ENCODE measurements around the gene AMIGO1.

Gene AMIGO1, protein sequence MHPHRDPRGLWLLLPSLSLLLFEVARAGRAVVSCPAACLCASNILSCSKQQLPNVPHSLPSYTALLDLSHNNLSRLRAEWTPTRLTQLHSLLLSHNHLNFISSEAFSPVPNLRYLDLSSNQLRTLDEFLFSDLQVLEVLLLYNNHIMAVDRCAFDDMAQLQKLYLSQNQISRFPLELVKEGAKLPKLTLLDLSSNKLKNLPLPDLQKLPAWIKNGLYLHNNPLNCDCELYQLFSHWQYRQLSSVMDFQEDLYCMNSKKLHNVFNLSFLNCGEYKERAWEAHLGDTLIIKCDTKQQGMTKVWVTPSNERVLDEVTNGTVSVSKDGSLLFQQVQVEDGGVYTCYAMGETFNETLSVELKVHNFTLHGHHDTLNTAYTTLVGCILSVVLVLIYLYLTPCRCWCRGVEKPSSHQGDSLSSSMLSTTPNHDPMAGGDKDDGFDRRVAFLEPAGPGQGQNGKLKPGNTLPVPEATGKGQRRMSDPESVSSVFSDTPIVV

DNA sequence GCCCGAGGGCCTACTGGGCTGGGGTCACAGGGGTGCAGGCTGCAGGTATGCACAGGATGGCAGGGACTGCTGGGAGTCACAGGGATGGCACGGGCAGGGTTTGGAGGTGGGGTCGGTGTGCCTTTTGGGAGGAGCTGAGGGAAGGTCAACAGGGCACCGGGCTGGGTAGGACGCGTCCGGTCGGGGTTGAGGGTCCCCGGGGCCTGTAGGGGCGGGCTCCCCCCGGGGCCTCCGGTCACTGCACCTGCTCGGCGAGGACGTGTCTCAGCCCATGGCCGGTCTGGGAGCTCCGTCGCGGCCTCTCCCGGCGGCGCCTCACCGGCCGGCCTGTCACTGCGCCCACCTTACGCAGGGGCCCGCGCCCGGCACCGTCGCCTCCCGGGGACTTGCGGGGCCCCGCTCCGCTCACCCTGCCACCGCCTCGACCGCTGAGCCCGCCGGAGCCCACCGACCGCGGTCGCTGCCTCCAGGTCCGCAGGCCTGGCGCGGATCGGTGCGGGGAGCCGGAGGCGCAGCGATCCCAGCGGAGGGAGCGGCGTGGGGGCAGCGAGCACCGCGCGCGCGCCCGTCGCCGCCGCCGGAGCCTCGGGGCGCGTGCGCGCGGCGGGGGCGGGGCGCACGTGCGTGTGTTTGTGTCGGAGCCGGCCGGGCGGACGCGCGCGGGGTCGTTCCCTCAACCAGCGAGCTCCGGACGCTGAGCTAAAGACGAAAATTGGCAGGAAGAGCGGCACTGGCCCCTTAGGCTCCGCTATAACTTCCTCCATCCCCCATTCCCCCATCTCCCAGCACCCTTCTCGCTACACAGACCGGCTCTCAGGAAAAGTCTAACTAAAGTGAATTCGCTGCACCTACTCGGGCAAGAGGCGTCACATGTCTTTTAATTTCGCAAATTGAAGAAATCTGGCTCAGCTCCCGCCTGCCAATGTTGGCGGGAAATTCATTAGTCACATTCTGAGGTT, at the start of gene AMIGO1:
Gene AMIGO1 (minus strand): TSS at position 552 of the 959 bp plus-strand sequence. CDS start 815 bp downstream, outside the sequence.
- DNase-seq: no peak

DNA sequence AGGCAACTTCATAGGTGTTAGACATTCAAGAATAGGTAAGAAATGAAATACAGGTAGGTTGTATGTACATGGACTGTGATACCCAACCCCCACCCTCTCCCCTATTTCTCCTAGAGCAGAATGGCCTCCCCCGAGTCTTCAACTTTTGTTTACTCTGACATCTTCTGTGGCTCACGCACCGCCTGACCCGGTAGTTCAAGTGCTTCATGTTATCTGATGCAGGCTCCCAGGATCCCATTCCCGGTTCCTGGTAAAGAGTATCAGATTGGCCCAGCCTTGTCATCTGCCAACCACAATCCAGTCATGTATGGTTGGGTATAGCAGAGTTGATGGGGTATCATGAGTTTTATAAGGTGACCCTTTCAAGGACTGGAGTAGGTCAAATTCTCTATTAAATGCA, 48.0 kb upstream of the AMIGO1 start:
- DNase-seq: no peak

DNA sequence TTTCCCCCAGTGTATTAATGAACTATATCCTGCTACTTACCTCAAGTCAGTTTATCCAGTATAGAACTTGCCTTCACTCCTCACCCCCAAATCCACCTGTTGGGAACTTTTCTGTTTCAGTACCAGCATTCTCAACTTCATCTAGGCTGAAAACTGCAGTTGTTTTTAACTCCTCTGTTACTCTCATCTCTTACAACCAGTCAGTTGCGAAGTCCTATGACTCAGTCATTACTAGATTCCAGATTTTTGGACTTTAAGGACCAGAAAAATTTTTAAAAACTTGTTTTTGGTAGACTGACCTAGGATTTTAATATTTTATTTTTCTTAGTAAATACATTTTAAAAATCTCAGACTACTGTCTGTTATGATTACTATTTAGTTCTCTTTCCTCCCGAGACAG, 47.0 kb upstream of the AMIGO1 start:
- no peak for DNase-seq

DNA sequence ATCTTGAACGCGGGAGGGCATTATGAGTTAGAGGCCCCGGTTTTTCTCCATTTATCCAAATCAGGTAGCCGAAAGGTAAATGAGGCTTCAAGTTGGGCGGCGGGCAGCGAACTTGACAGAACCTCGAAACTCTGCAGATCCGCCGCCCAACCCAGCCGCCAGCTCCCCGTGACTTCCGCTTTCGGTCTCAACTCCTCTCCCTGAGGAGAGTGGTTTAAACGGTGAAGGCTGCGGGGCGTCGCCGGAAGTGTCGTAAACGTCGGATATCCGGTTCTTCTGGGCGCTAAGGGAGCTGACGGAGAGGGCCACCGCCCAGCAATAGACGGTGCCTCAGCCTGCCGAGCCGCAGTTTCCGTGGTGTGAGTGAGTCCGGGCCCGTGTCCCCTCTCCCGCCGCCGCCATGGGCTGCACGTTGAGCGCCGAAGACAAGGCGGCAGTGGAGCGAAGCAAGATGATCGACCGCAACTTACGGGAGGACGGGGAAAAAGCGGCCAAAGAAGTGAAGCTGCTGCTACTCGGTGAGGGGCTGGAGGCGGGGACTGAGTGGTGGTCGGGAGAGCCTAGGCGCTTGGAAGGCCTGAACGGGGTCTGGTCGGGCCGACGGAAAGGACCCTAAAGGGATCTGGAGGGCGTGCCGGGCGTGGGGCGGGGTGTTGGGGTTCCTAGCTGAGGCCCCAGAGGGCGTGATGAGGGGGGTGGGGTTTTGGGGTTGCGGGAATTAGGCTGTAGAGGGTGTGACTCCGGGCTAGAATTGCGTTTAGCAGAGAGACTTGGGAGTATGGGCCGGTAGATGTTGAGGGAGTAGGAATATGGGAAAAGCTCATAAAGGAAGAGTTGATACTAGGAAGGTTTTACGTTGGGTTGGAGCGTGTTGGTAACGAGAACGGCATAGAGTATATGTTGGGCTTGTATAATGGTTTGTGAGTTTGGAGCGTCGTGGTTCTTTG, 39.1 kb upstream of the AMIGO1 start, which contains the start of gene GNAI3:
Gene GNAI3 (plus strand): TSS at position 295 of the 947 bp plus-strand sequence. CDS start 106 bp downstream, at position 401.
- DNase-seq: peak; percentile 86

DNA sequence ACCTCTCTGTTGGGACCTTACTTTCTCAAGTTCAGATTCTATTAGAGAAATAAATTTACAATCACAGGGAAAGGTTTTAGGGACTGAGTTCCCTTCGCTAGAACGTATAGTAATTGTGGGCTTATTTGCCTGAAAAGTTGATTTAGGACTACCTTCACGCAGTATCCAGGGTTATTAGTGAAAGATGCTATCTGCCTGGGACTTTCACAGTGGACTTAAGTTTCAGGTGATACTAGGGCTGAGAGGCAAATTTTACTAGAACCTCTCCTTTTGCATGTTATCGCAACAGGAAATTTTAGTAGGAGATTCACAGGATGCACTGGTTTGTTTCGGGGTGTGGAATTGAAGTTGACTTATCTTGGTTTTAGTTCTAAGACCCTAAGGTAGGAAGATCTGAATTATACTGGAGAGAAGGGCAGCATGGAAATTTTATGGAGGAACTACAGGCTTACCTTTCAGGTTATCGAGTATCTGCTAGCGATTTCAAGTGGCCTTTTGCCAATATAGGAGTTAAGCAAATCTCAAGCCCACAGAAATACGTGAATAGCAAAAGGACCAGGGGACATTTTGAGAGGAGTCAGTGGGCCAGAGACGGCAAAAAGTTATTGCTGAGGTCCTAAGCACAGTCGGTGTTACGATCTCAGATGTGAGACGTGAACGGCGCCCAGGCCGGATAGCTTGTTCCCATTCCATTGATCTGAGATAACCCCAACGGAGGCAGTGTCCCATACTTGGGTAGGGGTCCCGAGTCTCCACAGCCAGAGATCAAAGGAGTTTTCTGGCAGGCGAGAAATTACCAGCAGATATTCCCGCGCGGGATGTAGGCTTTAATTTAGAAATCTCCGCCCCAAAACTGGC, 38.2 kb upstream of the AMIGO1 start:
- DNase-seq: no peak

DNA sequence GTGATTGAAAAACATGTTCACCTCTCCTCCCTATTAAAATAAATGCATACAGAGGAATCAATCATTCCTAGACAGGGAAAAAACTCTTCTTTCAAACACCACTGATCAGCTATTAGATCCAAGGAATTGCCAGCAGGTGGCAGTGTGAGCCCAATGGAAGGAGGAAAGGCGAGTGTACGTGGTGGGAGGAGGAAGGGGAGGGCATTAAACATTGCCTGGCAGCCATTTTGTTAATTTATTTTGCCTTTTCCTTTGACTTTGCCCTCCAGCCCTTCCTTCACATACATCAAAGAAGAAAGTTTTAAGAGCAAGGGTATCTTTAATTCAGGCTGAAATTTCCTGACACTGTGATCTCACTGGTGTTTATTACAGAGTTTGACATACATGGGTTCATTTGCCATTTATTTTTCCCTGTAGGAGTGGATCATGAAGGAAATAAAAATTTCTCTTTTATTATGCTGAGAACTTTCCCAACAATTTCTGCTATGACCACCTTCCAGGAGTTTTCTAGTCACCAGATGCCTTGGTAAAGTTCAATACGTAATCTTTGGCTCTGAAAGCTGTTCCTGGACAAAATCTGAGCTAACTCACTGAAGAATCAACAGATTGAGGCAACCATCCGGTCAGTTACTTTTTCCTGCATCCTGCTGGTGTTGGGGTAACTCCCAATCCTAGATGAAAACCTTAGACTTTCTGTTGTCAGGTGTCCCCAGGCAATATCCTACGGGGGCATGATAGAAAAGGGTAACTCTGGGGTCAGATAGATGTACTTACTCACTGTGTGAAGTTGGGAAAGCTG, 37.0 kb upstream of the AMIGO1 start:
- peak; percentile 83 for DNase-seq

DNA sequence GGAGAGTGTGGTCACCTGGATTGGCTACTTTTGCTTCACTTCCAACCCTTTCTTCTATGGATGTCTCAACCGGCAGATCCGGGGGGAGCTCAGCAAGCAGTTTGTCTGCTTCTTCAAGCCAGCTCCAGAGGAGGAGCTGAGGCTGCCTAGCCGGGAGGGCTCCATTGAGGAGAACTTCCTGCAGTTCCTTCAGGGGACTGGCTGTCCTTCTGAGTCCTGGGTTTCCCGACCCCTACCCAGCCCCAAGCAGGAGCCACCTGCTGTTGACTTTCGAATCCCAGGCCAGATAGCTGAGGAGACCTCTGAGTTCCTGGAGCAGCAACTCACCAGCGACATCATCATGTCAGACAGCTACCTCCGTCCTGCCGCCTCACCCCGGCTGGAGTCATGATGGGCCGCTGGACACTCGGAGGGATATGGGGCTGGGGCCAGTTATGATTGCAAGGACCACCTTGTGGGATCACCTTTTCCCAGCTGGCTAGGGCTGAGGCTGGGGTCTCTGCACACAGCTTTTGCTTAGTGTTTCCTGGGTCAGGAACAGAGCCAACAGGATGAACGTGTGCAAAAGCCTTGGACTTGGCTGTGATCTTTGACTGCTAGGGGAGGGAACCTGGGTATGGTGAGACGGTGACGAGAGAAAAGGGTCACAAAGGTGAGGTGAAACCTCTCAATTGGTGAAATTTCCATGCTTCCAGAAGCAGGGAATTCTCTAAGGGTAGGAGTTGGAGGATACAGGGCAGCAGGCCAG, 34.6 kb upstream of the AMIGO1 start:
- no peak for DNase-seq

DNA sequence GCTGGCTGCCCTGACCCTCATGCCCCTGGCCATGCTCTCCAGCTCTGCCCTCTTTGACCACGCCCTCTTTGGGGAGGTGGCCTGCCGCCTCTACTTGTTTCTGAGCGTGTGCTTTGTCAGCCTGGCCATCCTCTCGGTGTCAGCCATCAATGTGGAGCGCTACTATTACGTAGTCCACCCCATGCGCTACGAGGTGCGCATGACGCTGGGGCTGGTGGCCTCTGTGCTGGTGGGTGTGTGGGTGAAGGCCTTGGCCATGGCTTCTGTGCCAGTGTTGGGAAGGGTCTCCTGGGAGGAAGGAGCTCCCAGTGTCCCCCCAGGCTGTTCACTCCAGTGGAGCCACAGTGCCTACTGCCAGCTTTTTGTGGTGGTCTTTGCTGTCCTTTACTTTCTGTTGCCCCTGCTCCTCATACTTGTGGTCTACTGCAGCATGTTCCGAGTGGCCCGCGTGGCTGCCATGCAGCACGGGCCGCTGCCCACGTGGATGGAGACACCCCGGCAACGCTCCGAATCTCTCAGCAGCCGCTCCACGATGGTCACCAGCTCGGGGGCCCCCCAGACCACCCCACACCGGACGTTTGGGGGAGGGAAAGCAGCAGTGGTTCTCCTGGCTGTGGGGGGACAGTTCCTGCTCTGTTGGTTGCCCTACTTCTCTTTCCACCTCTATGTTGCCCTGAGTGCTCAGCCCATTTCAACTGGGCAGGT, 33.9 kb upstream of the AMIGO1 start:
- DNase-seq: no peak

DNA sequence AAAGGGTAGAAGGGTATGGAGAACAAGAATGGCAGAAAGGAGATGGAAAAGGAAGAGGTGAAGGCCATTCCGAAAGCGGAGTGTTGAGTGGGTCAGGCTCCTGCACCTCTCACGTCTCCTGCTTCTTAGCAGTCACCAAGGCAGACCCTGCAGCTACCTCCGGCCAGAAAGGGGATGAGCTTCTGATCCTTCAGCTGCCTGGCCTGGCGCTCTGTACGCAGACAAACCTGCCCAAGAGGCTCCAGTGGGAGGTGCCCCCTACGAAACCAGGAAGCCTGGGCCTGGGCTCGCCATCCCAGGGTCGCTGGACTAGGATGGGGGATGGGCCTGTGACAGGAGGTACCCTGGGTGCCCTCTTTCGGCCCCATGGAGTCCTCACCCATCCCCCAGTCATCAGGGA, 33.1 kb upstream of the AMIGO1 start:
- no peak for DNase-seq

DNA sequence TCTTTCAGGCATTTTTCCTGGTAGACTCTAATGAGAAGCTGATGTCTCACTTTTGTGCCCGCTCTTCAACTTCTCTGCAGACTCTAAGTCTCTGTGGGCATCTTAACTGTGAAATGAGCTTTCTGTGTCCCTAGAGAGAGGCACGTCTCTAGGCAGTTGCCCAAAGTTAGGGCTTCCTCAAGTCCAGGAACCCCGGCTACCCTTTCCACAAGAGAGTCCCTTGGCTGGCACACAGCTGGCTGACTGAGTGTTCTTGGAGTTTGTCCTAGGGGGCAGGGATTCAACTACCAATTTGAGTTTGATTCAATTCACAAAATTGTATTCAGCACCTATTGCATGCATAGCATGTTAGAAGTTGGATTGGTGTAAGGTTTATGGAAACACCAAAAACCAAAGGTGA, 31.6 kb upstream of the AMIGO1 start:
- no peak for DNase-seq

DNA sequence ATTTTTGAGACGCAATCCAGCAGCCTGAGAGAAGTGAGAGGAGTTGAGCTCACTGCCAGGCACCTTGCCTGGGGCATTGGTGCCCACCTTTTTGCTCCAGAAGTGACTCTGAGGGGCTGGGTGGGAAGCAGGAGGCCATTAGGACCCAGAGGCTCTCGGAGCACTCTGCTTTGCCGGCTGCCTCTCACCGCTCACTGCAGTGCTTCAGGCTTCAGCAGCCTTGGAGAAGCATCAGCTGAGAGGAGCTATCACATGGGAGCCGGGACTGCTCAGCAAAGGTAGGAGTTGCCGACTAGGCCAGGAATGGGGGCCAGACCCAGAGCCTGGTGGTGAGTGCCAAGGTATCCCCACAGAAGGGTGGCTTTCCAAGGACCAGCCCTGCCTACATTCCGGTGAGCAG, 30.1 kb upstream of the AMIGO1 start, which contains the start of gene GPR61:
Gene GPR61 (plus strand): TSS at position 197 of the 400 bp plus-strand sequence. CDS start 3,151 bp downstream, outside the sequence.
- DNase-seq: no peak

DNA sequence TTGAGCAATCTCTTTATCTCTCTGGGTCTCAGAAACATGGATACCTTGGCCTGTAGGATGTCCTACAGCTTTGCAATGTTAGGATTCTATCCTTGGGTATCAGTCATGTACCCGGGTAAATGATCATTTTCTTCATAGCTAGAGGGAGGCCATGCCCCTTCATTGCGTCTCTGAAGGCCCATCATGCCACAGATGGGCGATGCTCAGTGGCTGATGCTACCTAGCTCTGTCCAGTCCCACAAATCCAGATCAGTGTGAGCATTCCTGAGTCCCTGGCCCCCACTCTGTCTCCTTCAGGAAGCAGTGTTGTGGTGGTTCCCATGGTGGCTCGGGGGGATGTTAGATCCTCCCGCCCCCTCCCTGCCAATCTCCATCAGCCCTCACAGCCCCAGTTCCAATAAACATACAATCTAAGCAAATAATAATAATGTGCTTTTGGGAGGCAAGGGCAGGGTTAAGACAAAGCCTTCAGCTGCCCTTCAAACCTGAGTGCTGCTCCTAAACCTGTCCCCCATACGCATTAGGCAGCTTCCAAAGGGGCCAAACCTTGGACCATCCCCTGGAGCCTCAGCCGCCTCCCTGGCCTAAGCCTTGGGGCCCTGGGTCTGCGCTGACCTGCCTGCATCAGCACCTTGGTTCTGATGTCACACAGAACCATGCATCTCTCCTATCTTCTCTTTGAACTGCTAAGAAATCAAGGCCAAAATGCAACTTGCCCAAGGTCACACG, 29.5 kb upstream of the AMIGO1 start:
- DNase-seq: no peak

DNA sequence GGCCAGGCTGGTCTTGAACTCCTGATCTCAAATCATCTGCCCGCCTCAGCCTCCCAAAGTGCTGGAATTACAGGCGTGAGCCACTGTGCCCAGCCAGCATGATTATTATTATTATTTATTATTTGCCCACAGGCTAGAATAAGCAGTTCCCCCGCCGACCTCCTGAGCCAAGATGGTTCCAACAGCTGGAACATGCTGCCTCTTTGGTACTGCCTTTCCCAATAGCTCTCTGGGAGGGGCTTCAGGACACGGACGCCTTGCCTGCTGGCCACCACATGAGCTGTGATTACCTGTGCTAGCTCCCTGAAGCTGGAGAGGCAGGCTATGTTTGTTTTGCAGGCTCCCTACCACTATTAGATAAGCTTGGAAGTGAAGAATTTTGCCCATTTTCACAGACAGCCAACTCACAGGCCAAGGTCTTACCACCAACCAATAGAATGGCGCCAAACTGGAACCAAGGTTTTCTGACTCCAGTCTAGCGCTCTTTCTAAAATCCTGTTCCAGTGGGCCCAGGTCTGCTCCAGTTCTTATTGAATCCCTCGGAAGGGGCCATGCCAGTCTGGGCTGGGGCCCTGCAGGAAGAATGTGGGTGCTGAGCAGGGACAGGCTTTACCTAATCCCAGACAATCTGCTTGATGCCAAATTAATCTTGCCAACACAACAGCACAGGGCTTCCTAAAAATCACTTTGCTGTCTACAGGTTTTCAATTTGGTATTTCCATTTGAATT, 28.1 kb upstream of the AMIGO1 start:
- DNase-seq: no peak

DNA sequence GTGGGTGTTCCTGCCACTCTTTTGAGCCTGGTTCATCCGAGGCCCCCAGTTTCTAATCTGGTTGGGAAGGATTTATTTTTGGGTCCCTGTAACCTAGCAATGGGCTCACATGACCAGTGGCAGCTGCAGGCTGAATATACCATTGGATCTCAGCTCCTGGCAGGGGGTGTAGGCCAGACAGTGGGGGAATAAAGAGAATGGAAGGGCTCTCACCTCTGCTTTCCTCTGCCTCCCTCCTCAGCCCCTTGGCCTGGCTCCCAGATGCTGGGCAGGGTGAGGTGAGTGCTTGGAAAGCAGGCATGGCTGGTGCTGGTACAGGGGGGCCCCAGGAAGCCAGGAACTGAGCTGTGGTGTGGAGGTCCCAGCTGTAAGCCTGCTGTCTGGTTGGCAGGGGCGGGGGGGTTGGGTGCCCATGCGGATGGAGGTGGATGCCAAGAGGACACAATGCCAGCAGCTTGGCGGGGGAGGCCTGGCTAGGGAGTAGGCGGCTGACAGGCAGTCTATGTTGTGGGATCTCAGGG, 26.5 kb upstream of the AMIGO1 start:
- DNase-seq: peak; percentile 67

DNA sequence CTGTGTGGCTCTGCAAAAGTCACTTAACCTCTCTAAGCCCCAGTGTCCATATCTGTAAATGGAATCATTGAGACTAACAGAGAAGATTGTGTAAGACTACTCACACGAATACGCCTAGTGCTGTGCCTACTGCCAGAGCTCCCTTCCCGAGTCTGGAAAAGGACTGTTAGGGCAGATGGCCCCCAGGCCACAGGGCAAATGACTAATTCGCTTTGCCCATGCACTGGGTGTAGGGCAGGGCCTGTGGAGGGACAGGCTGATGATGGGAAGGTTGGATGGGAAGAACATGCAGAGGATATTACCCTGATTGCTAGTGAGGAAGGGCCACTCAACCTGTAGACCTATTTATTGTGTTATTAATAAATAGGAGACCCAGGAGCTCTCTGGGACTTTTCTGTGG, 26.0 kb upstream of the AMIGO1 start:
- no peak for DNase-seq

DNA sequence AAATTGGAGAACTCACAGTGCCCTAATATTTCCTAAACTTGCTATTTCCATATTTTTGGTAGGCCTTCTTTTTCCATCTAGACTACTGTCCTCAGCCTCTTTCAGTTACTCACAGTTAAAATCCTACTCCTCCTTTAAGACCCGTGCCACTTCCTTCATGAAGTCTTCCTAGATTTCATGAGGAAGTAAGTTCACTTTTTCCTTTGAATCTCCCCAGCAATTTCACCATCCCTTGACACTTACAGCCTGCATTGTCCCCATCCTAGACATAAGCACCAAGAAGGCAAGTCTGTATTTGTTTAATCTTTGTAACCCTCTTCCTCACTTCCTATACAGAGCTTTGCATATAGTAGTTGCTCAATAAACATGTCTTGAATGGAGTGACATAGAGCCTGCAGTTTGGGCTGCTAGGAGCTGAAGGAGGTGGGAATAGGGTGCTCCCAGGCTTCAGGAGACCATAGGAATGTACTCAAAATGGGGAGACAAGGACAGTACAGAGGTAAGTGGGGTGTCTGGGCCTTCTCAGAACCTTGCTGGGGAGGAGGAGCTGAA, 24.9 kb upstream of the AMIGO1 start:
- DNase-seq: no peak
